HuH-7.5 (cell line): ENCODE measurements around the gene EXPH5.
"Not testable (repeated sequence)": the region's sequence is repeated elsewhere in the genome, so short reads cannot be mapped to it uniquely, and the experiment has no call there.

Experiments
- DNase-seq: peaks from one replicate; pipeline ENCODE4 v3.0.0; 2011; ENCODE audit warnings: low spot score

Gene EXPH5, protein sequence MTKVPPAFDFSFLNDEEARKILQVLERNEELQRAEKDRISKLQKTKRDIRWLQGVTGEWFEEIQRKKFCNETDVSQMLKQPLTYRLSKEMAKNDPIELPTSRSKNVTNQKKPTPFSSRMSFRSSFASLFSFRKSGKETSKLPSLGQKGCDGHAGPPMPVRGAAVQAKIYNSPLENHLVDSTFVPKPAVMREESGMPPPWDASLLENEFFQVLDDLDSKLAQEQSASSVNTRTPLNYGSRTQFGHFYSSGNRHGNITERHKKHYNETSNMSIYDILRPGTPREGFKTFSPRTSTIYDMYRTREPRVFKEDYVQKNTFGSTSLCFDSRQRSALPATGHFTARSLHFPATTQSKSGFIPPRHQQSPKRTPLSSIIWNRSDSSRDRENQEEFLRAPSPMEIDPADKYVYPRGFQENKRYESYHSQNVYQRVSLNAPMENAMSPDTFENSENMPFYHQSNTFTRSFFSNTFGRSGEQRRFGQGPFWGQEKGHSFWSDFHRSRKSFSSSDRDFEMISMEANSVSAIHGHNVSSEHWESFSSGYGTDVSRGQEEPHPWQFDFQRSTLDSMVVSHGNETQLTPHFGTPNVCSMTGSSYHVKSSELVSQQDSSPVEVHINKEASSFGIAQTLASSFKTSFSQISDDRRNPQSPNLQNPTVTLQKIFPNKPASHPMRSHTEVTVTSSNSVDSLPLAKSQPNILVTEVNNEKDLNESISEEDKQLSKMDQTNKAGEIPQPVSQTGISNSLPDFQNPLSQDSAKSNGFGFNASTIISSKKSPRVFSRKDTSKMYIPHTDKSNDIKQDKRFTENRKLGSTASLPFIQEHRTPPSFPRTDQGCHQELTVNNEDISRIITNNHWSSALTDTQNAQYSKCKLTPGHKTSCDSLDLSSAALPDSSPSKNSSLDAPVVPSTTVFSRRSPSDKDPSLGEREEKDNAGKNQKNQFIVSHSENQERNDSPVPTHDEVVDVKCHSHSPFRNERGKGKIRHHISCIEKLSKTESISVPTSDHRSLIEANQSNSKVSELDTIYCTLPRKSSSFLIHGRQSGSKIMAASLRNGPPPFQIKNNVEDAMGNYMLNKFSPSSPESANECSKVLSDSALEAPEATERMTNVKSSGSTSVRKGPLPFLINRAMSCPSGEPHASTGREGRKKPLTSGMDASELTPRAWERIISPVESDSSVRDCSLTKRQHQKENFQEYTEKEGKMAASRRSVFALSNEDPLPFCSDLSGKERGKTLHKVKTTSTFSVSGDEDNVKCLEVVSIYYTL (N-terminal part only)

DNA sequence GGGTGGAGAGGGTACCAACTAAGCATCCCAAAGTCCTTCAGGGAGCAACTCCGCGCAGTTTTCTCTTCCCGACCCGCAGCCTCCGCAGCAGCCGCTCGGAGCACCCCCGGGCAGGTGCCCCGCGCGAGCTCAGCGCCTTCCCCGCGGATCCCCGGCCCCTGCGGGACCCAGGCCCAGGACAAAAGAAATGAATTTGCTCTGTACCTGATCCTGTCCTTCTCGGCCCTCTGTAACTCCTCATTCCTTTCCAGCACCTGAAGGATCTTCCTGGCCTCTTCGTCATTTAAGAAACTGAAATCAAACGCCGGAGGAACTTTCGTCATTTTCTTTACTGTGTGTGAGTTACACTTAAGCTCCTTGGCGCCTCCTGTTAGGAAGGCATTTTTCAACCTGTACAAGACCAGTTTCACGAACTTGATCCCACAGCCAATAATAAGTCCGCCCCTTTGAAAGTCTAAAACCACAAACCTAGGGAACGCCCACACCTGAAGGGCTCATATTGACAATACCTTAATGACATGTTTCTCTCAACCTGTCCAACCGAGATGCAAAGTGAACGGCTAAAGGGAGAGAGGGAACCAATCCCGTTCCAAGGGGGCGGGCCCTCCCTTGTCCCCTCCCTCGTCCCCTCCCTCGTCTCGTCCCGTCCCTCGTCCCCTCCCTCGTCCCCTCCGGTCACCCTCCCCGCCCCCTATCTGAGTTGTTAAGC lies at the start of gene EXPH5:
TSS of gene EXPH5 (minus strand) at position 555 of the 709 bp plus-strand sequence. CDS start at position 323, 232 bp downstream.
- peak; percentile 77 for DNase-seq

DNA sequence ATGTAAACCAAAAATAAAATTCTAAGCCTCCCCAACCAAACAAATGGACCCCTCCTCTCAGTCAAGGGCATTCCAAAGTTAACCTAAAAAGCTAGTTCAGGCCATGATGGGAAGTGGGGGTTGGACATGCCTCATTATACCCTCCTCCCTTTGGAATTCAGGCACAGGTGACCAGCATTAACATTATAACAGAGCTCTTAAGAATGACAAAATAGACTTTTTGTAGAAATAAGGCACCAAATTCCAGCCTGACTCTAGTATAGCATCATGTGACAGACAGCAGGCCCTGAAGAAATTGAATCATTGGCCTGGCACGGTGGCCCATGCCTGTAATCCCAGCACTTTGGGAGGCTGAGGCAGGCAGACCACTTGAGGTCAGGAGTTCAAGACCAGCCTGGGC lies 48.2 kb upstream of the EXPH5 start:
- DNase-seq: not testable (repeated sequence)

- no peak for DNase-seq
Observed at GRCh38 chr11:108639146-108639545, 45.6 kb upstream of the EXPH5 start.

- no peak for DNase-seq
Observed at GRCh38 chr11:108636222-108636621, 42.7 kb upstream of the EXPH5 start.

- DNase-seq: no peak
Observed at GRCh38 chr11:108635106-108635505, 41.5 kb upstream of the EXPH5 start.

- DNase-seq: no peak
Observed at GRCh38 chr11:108632041-108632704, 38.6 kb upstream of the EXPH5 start.

GRCh38 chr11:108629274-108629673 lies 35.7 kb upstream of the EXPH5 start:
- no peak for DNase-seq

DNA sequence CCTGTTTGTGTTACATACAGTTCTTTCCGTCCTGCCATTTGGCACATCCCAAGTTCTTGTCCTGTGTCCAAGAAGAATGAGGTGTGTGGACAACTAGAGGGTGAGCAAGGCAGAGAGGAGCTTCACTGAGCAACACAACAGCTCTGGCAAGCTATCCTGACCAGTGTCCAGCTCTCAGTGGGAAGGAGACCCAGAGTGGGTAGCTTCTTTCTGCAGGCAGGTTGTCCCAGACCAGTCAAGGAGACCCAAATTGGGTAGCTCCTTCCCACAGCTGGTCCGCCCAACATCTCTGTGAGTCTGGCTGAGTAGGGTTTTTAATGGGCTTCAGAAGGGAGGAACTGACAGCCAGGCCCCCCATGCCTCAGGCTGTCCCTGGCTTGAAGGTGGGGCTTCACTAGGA lies 35.2 kb upstream of the EXPH5 start:
- DNase-seq: no peak

GRCh38 chr11:108628326-108628725 lies 34.8 kb upstream of the EXPH5 start:
- DNase-seq: no peak

DNA sequence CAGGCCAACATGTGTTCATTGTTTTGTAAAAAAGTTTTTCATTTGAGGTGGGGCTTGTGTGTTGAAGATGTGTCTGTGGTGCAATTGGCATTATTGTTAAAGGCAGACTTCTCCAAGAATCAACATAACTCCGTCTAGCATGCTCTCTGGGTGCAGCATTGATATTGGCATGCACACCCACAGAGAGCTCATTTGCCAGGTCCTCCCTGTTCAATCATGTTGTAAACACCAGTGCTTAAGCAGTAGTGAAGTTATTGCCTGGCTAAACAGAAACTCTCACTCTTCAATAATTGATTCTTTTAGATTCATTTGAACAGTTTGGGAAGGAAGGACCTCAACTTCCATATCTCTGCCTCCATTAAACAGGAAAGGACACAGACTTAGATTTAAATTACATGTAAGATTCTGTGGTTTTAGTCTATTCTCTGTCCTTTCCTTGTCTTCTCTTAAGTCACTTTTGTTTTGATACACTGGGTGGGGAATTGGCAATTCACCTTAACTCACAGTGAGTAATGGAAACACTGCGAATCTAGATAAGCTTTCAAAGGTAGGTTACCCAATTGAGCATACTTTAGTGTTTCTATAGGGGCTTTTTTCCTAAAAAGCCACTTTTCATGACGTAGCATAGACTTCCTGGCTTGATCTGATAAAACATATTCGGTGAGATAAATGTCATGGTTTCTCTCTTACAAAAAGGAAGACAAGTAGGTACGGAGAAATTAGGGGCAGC lies 30.8 kb upstream of the EXPH5 start:
- no peak for DNase-seq

DNA sequence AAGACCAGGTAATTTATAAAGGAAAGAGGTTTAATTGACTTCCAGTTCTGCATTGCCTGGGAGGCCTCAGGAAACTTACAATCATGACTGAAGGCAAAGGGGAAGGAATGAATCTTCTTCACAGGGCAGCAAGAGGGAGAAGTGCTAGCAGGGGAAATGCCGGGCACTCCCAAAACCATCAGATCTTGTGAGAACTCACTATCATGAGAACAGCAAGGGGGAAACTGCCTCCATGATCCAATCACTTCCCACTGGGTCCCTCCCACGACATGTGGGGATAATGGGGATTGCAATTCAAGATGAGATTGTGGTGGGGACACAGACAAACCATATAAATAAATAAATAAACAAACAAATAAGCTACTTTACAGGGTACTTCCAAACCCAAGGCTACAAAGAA lies 28.8 kb upstream of the EXPH5 start:
- no peak for DNase-seq

- DNase-seq: no peak
Observed at GRCh38 chr11:108620958-108621772, 27.6 kb upstream of the EXPH5 start.

DNA sequence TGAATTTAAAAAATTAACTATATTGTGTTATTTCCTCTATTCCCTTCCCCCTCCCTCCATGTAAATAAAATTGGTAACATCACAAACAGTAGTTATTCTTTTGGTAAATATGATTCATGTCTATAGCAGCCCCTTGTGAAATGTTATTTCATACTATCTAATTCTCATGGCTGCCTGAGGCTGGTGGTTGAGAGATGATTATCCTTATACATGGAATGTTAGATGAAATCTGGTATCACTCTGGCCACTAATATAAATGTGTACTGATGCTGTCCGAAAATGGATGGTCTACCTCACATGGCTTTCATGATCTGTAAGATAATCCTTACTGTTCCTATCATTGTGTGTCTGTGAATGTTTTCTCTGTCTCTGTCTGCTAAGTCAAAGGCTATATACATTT lies 25.0 kb upstream of the EXPH5 start:
- no peak for DNase-seq

DNA sequence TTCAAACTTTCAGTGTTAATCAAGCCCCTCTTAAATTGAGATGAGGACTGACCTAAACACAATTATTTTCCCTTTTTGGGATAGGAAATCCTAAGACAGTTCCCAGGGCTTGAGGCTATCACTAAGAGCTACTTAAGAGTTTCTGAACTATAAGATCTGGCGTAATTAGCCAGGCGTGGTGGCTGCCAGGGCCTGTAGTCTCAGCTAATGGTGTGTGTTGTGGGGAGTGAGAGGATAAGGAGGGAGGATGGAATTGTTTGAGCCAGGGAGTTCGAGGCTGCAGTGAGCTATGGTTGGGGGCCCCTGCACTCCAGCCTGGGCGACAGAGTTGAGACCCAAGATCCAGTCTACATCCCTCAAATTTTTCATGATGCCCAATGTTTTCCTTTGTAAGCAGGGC lies 23.5 kb upstream of the EXPH5 start:
- DNase-seq: no peak

GRCh38 chr11:108616549-108616948 lies 23.0 kb upstream of the EXPH5 start:
- DNase-seq: no peak

DNA sequence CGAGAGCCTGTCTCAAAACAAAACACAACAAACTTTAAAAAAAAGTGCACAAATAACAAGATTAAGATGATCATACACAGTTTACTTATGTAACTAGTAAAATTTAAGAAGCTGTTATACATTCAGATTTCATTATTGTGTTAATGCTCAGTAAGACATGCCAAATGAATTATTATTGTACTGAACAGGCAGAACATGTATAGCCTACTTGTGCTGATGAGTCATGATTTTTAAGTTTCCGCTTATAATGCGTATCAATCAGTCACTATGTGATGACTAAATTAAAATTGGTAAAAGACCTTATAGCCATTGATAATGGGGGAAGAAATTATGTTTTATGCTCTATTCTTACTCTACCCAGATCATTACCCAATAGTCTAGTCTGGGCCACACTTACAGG lies 20.5 kb upstream of the EXPH5 start:
- no peak for DNase-seq

DNA sequence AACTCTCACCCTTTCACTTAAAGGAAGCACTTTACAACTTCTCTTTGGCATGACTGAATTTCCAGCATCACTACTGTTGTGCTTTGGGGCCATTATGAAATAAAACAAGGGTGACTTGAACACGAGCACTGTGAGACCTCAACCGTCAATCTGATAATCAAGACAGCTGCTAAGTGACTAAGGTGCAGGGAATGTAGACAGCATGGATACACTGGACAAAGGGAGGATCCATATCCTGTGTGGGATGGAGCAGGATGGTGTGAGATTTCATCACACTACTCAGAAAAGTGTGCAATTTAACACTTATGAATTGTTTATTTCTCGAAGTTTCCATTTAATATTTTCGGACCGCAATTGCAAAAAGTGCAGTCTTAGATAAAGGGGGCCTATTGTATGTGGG lies 16.1 kb upstream of the EXPH5 start:
- DNase-seq: no peak

GRCh38 chr11:108608548-108608947 lies 15.0 kb upstream of the EXPH5 start:
- DNase-seq: no peak

DNA sequence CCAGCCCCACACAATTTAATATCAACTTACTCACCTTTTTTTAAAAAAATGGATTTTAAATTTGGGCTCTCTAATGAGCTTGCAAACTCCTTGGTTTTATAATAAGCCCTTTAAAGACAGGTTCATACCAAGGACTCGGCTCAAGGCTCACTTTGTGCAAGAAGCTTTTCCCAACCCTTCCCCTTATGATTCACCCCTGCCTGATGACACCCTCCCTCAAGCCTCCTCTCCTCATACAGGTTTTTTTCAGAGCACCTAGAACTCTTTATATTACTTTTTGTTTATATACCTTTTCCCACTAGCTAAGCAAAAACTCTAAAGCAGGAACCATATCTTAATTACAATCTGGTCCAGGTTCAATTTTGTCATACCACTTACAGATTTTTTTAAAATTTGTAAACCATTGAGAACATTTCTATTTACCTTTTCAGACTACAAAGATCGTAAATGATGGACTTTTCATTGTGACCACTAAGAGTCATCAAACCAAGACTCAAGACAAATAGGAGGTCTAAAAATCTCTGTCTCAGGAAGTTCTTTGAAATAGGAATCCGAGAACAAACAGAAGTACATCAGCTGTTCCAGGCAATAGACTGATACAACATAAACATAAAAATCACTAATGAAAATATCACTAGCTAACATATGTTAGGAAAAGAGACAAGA lies 13.1 kb upstream of the EXPH5 start:
- DNase-seq: no peak
